ENCODE results near the gene CNKSR3. TPM values are rescaled to one million over a fixed set of nuclear protein-coding genes. Genes with fewer than 3 reads are reported as not detected.

CNKSR3 gene
- 6.8 and 9.4 TPM in 2 replicates for total RNA-seq

GRCh38 chr6:154510144-154510905 lies at the start of gene CNKSR3:
Gene CNKSR3 (minus strand): TSS chr6:154510685. CDS start chr6:154510114, 571 bp downstream.

GRCh38 chr6:154356690-154357089 lies 153.8 kb downstream of the CNKSR3 start, which contains the start of gene IPCEF1:
Gene IPCEF1 (minus strand): TSS chr6:154356803. CDS start chr6:154265947, 90,856 bp downstream.

Other genes starting within 250 kb of the CNKSR3 start
- under 0.01 TPM in 1 of 2 replicates, not detected in the other for gene IPCEF1, start 153.9 kb downstream of the CNKSR3 start, total RNA-seq
- gene SCAF8, start 222.7 kb upstream of the CNKSR3 start, total RNA-seq, result 17.1 and 20.5 TPM in 2 replicates

Measured in bronchus fibroblast of lung (primary cell).